GDM1 (cell line): Measurements from ENCODE around the gene MT4.
A peak's percentile ranks its signal among the peaks of the same experiment; 100 is the strongest.
"Not testable (repeated sequence)": the region's sequence is repeated elsewhere in the genome, so short reads cannot be mapped to it uniquely, and the experiment has no call there.

Source experiments
- DNase-seq: peaks from one replicate; lab custom pipeline; 2025; lab: John Stamatoyannopoulos, UW

The MT4 gene

GRCh38 chr16:56559109-56559508 lies 5.8 kb upstream of the MT4 start:
- DNase-seq, result no peak

- no peak for DNase-seq
Measured at GRCh38 chr16:56560447-56560846, 4.4 kb upstream of the MT4 start.

- DNase-seq, result no peak
Measured at GRCh38 chr16:56561126-56561525, 3.7 kb upstream of the MT4 start.

GRCh38 chr16:56569971-56570370 lies 5.1 kb downstream of the MT4 start:
- DNase-seq, result no peak

GRCh38 chr16:56571525-56571924 lies 6.7 kb downstream of the MT4 start:
- DNase-seq, result no peak

GRCh38 chr16:56574625-56575024 lies 9.8 kb downstream of the MT4 start:
- DNase-seq, result no peak

DNA sequence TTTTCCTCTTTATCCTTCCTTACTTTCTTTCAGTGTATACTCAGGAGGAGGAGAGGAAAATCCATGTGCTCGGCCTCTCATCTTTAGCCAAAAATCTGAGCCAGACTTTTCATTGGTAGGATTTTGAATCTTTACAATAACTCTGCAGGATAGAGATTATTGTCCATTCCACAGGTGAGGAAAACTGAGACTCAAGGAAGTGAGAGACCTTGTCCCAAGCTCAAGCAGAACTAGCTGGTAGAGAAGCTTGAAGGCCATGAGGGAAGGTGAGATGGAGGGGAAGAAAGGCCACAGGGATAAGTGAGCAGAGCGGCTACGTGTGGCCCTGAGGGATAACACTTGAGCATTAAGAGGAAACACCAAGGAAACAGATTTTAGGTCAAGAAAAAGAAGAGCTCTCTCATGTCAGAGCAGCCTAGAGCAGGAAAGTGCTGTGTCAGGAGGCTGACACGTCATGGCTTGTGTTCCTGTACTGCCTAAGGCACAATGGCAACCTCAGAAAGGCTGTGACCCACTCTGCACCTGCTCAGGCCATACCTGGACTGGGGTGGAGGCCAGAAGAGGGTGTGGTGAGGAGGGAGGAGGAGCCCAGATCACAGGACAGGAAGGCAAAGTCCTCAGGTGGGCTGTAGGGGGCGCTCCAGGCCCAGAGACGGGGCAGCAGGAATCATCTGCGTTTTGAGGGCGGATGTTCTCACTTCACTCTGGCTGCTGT lies 11.9 kb downstream of the MT4 start:
- peak; percentile 16 for DNase-seq

- DNase-seq, result no peak
Measured at GRCh38 chr16:56577300-56577625, 12.4 kb downstream of the MT4 start.

DNA sequence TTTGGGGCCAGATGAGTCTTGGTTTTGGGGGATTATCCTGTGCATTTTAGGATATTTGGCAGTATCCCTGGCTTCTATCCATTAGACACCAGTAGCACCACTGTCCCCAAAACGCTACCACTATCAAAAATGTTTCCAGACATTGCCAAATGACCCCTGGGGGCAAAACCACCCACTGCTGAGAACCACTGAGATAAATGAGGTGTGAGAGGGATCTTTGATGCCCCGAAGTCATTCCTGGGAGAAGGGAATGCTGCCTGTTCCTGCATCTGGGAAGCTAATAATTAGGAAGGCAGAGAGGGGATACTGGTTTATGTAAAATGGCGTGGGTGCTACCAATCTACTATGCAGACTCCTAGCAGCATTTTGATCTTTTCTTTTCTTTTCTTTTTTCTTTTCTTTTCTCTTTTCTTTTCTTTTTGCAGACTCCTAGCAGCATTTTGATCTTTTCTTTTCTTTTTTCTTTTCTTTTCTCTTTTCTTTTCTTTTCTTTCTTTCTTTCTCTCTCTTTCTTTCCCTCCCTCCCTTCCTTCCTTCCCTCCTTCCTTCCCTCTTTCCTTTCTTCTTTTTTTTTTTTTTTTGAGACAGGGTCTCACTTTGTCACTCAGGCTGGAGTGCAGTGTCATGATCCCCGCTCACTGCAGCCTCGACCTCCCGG lies 15.6 kb downstream of the MT4 start:
- DNase-seq, result no peak

DNA sequence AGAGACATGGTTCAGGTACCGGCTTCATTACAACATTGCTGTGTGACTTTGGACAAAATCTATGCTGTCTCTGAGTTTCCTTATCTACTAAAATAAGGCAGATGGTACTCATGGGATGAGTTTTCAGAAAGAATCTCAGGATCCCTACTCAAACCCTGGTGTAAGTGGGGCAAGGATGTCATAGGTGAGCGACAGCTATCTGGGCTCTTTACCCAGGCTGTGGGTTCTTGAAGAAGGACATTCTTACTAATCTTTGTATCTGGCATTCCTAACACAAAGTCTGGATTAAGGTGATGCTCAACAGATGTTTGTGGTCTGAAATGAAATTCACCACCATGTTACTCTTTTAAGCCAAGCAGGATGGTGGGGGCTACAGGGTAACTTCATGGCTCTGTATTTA lies 18.0 kb downstream of the MT4 start:
- not testable (repeated sequence) for DNase-seq

DNA sequence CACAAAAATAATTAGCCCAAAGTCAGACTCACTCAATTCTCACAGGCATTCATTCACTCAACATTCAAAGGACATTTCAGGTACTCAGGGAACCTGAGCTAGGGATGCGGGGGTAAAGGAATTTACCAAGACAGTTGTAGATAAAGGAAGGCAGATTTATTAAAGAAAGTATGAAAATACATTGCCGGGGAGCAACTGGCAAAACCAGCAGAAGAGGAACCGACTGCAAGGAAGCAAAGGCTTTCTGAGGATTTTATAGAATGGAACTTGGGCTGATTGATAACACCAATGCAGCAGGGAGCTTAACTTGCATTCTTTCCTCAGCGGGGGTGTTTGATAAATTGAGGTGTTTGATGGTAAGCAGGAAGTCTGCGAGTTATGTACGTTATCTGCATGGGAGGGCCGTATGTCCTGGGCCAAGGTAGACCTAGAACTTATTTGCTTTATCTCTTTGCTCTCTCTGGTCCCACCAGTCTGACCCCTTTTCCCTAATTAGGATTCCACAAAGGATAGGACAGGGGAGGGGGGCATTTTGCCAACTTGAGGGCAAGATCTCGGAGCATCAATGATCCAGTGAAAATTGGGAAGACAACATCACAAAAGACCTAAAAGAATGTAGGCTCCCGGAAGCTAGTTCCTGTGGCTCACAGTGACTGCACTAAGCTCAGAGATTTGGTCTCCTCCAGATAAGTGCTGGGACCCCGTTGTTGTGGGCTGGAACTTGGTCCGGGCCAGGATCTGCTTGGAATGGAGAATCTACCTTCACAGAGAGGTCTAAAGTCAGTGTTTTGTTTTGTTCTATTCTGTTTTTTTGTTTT lies 18.7 kb downstream of the MT4 start:
- no peak for DNase-seq

- no peak for DNase-seq
Measured at GRCh38 chr16:56584276-56584675, 19.4 kb downstream of the MT4 start.

GRCh38 chr16:56588781-56589140 lies 23.9 kb downstream of the MT4 start:
- DNase-seq, result no peak

DNA sequence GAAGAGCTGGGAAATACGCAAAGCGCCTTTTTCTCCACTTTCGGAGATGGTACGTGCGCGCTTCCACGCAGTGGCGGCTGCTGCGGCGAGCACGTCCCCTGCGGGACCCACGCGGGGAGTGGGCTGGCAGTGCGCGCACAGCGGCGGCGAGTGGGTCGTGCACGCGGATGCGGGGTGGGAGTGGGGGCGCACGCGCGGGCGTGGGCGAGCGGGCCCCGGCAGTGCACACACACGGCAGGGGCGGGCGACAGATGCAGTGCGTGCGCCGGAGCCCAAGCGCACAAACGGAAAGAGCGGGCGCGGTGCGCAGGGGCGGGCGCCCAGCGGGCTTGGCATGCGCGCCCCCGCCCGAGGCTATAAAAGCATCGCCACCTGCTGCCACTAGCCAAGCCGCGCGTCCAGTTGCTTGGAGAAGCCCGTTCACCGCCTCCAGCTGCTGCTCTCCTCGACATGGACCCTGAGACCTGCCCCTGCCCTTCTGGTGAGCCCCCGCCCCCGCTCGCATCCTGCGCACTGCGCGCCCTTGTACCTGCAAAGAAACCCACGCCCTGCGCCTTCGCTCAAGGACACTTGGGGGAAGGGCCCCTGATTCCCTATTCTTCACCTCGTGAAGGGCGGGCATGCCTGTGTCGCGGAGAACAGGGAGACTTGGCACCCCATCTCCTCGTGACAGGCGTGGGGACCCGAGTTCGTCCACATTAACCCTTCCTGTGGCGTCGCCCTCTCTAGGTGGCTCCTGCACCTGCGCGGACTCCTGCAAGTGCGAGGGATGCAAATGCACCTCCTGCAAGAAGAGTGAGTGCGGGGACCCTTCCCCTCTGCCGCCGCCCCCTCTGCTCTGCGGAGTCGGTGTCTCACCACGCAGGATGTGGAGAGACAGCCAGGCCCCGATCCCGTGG lies 24.5 kb downstream of the MT4 start, which contains the start of gene MT3:
TSS of gene MT3 (plus strand) at position 388 of the 899 bp plus-strand sequence. CDS start at position 451, 63 bp downstream.
- DNase-seq, result no peak

- peak; percentile 42 for DNase-seq
Measured at GRCh38 chr16:56591377-56592060, 26.6 kb downstream of the MT4 start.

- DNase-seq, result no peak
Measured at GRCh38 chr16:56593573-56594291, 28.9 kb downstream of the MT4 start.

DNA sequence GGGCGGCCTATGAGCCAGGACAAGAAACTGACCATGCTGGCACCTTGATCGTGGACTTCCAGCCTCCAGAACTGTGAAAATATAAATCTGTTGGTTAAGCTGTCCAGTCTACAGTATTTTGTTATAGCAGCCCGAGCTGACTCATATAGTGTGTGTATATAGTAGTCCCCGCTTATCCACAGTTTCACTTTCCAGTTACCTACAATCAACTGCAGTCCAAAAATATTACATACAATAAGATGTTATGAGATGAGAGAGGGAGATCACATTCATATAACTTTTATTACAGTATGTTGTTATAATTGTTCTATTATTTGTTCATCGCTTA lies 29.4 kb downstream of the MT4 start:
- DNase-seq, result no peak

DNA sequence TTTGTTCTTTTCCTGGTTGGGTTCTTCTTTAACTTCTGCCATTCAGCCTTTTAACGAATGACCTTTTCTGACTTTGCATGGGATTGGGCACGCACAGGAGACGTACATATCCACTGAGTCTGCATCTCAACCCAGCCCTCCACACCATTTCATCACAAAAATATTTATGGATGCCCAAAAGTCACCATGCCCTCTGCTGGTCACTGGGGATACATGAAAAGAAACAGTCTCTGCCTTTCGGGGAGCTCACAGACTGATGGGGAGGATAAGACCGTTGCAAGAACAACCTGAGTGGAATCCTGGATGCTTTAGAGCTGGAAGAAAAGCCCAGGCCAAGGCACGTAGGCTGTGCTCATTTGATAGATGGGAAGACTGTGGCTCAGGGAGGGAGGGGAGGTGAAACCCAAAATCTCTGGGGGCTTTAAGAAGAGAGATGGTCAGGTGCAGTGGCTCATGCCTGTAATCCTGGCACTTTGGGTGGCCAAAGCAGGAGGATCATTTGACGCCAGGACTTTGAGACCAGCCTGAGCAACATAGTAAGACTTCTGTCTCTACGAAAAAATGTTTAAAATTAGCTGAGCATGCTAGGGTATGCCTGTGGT lies 35.6 kb downstream of the MT4 start:
- DNase-seq, result no peak

DNA sequence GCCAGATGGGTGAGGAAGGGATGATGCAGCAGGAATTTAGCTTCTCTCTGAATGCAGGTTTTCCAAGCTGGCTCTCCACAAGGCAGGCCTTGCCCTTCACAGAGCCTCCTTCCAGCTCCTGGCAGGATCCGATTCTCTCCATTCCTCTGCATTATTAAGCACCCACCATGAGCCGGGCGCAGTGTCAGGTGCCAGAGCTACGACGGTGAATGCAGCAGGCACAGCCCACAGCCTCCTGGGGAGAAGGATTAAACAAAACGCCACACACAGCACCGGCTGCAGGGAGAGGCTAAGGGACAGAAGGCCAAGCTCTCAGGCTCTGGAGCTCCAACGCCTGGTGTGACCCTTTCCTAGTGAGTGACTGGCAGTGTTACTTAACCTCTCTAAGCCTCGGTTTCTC lies 36.5 kb downstream of the MT4 start:
- no peak for DNase-seq

- DNase-seq, result no peak
Measured at GRCh38 chr16:56603589-56603988, 38.7 kb downstream of the MT4 start.

DNA sequence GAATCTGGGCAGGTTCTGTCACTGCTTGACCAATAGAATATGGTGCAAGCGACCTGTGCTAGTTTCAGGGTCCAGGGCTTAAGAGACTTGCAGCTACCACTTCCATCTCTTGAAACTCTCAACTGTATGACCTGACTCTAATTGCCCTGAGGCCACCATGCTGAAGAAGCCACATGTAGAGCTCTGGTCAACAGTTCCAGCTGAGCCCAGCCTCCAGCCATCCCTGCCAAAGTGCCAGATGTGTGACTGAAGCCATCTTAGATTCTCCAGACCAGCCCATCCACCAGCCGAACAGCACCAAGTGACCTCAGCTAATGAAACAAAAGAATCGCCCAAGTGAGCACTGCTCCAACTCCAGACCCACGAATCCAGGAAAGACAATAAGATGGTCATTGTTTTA lies 40.1 kb downstream of the MT4 start:
- no peak for DNase-seq
